Endothelial cell of umbilical vein (primary cell): Measurements from ENCODE around the gene ASB7. TPM values are rescaled to one million over a fixed set of nuclear protein-coding genes. Genes with fewer than 3 reads are reported as not detected.

Experiments used
- BruUV-seq: library from RNA; stranded (reverse); fragments of 400-500 nt; replicated peaks from 2 replicates; lab custom pipeline; 2021; lab: Mats Ljungman, UMichigan
- CTCF ChIA-PET: fragments of 300-600, 350-600 bp; sonication (Branson Sonifier 250); formaldehyde crosslinking; loops from one replicate; lab custom pipeline; 2021; ENCODE audit warnings: antibody characterized with exemption, inconsistent platforms; lab: Charles Lee
- POLR2A ChIA-PET: fragments of 300-600, 350-600 bp; sonication (Branson Sonifier 250); formaldehyde crosslinking; loops from one replicate; lab custom pipeline; 2021; ENCODE audit warnings: antibody characterized with exemption, inconsistent platforms; lab: Charles Lee
- DNase-seq: peaks from one replicate; pipeline ENCODE4 v3.0.0-alpha.2; 2011; ENCODE audit warnings: low read depth, low spot score
- FAIRE-seq: peaks from 2 replicates; lab custom pipeline; 2011; peaks lifted over from hg19 to GRCh38; lab: Jason Lieb, UNC
- H2AFZ ChIP-seq: 2 replicates; pipeline ENCODE4 v1.6.0; 2012; ENCODE audit warnings: low read depth, low read length, control low read depth, inconsistent platforms
- H3K27ac ChIP-seq: 2 replicates; pipeline ENCODE4 v1.5.1; 2011; ENCODE audit warnings: low read depth, mild to moderate bottlenecking, control low read depth, low read length, moderate library complexity; ENCODE audit not compliant: insufficient read depth
- H3K27me3 ChIP-seq, 2 experiments: 2 replicates each; pipeline versions ENCODE4 v1.6.0 to v1.6.1; 2011; ENCODE audit warnings: low read length in 2 of 2, mixed read lengths in 1 of 2; ENCODE audit not compliant: control insufficient read depth in 2 of 2, insufficient read depth in 2 of 2
- H3K36me3 ChIP-seq, 2 experiments: 2 replicates in 1 of 2; 3 replicates in 1 of 2; pipeline ENCODE4 v1.5.1; 2011; ENCODE audit warnings: low read length in 2 of 2, mild to moderate bottlenecking in 1 of 2, moderate library complexity in 1 of 2; ENCODE audit not compliant: control insufficient read depth in 2 of 2, insufficient read depth in 2 of 2; ENCODE audit errors: extremely low read depth in 1 of 2
- H3K4me1 ChIP-seq: 3 replicates; pipeline ENCODE4 v1.5.1; 2011; ENCODE audit warnings: mild to moderate bottlenecking, low read length; ENCODE audit not compliant: control insufficient read depth, insufficient read depth; ENCODE audit errors: extremely low read depth
- H3K4me2 ChIP-seq: 2 replicates; pipeline ENCODE4 v1.6.1; 2011; ENCODE audit warnings: low read length, control low read depth, mixed read lengths; ENCODE audit not compliant: insufficient read depth
- H3K4me3 ChIP-seq, 3 experiments: fragments of 200-600 bp in 1 of 3; sonication (generic), shearing (Covaris generic) in 1 of 3; replicated peaks in 1 of 3; 2 replicates each; pipeline ENCODE4 v1.5.1; 2011 to 2016; ENCODE audit warnings: control low read depth in 3 of 3, low read length in 3 of 3, mild to moderate bottlenecking in 2 of 3, inconsistent platforms in 1 of 3, low read depth in 1 of 3, moderate library complexity in 1 of 3; ENCODE audit not compliant: insufficient read depth in 1 of 3
- H3K79me2 ChIP-seq: 2 replicates; pipeline ENCODE4 v1.6.0; 2012; ENCODE audit warnings: low read length, inconsistent platforms; ENCODE audit not compliant: control insufficient read depth, insufficient read depth
- H3K9ac ChIP-seq: replicated peaks from 2 replicates; pipeline ENCODE3; 2011; ENCODE audit warnings: low read length, control low read depth; ENCODE audit not compliant: insufficient read depth; ENCODE audit errors: extremely low read depth
- H3K9me1 ChIP-seq: replicated peaks from 3 replicates; pipeline ENCODE4 v1.6.0; 2011; ENCODE audit warnings: mild to moderate bottlenecking, low read length; ENCODE audit not compliant: control insufficient read depth, insufficient read depth; ENCODE audit errors: extremely low read depth
- H3K9me3 ChIP-seq: replicated peaks from 2 replicates; pipeline ENCODE4 v1.5.1; 2012; ENCODE audit warnings: low read length, inconsistent platforms; ENCODE audit not compliant: control insufficient read depth, insufficient read depth
- H4K20me1 ChIP-seq: replicated peaks from 2 replicates; pipeline ENCODE3; 2011; ENCODE audit warnings: mild to moderate bottlenecking, low read length; ENCODE audit not compliant: control insufficient read depth, insufficient read depth; ENCODE audit errors: extremely low read depth
- GATA2 ChIP-seq: IDR thresholded peaks from 2 replicates; pipeline ENCODE4 v1.7.0; 2011; ENCODE audit warnings: low read depth, mild to moderate bottlenecking, moderate library complexity, mixed read lengths, low read length; ENCODE audit not compliant: insufficient read length, insufficient read depth
- MYC ChIP-seq: IDR thresholded peaks from one replicate; pipeline ENCODE4 v1.6.1; 2011; ENCODE audit warnings: mild to moderate bottlenecking, low read depth, low read length
- POLR2A ChIP-seq: IDR thresholded peaks from 2 replicates; pipeline ENCODE4 v1.6.1; 2012; ENCODE audit warnings: low read depth, mild to moderate bottlenecking, control low read depth, low read length
- POLR2AphosphoS5 ChIP-seq: IDR thresholded peaks from 2 replicates; pipeline ENCODE4 v1.6.1; 2012; ENCODE audit warnings: low read depth, mild to moderate bottlenecking, control low read depth, low read length, moderate library complexity; ENCODE audit not compliant: insufficient read depth
- dilution Hi-C: fragments of 300-500 bp; cut with MboI; formaldehyde crosslinking; loops from one replicate; pipeline ENCODE4 v1.15.0; 2019; ENCODE audit warnings: low sequenced_read_pairs; ENCODE audit not compliant: extremely low pct_ligation_motif_present
- intact Hi-C: fragments of 100-400 bp; cut with micrococcal nuclease; formaldehyde crosslinking; loops from one replicate; pipeline ENCODE4 v1.10.0; 2022
- polyA plus RNA-seq, 4 experiments: library from polyadenylated mRNA; depleted of rRNA in 3 of 4; stranded (reverse) in 3 of 4; unstranded in 1 of 4; fragments of >200 nt; gene quantifications; 2 replicates each; pipeline versions ENCODE4 v1.2.1 to v1.2.3, GENCODE V29; 2011 to 2012; ENCODE audit warnings: missing spikeins in 1 of 4
- total RNA-seq: library from RNA; stranded (reverse); gene quantifications from 2 replicates; pipeline ENCODE4 v1.2.3, GENCODE V29; 2021
- TF ChIP-seq, protein P1 (sequence below): IDR thresholded peaks from 2 replicates; pipeline ENCODE4 v1.6.1; 2011; ENCODE audit not compliant: insufficient read depth, insufficient read length
- TF ChIP-seq, protein P2 (sequence below), 2 donors: IDR thresholded peaks; 1 replicate in 1 of 2; 2 replicates in 1 of 2; pipeline ENCODE4 v1.5.1; 2011; ENCODE audit warnings: low read length in 2 of 2, mild to moderate bottlenecking in 2 of 2, moderate library complexity in 2 of 2, control low read depth in 1 of 2, inconsistent platforms in 1 of 2, low read depth in 1 of 2; ENCODE audit not compliant: insufficient read depth in 1 of 2; ENCODE audit errors: extremely low read depth in 1 of 2

The ASB7 gene
- total and polyA plus RNA-seq, 2 donors (not counting 3 experiments of a cell fraction or from before 2014, with no cell fraction given), result 6.8 to 13.3 TPM

DNA sequence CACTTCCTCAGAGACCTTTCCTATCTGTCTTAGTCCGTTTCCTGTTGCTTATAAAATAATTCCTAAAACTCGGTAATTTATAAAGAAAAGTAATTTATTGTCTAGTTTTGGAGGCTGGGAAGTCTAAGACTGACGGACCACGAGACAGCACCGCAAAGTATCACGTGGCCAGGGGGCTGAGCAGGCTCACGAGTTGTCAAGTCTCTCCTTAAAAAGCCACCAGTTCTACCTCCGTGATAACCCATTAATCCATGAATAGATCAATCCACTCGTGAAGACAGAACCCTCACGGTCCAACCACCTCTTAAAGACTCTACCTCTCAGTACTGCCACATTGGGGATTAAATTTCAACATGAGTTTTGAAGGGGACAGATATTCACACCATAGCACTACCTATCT is 1.2 kb upstream of the ASB7 start:
- peak overlapping the region; percentile 93 for H3K4me2 ChIP-seq
- intact Hi-C loops (loop anchor here (5.0 to 10.0 kb wide), 4 partner anchors 489 to 674 kb away; partner anchors contain the start of gene CHSY1), dilution Hi-C loops (no loop called here)
- H3K36me3 ChIP-seq, result peaks cover 0 to 2% of the 10 kb centered on the region in 2 experiments
- no peaks in the 10 kb centered on the region for H3K27me3 ChIP-seq
- H3K9ac ChIP-seq, result peak overlapping the region; percentile 91
- BruUV-seq, result no TSS peak
- H3K27ac ChIP-seq, result peak overlapping the region; percentile 49
- no peak for FAIRE-seq
- H3K79me2 ChIP-seq, result peaks cover 76% of the 10 kb centered on the region
- peak overlapping the region; percentile 85 for H2AFZ ChIP-seq
- peaks cover 21% of the 10 kb centered on the region for H3K4me1 ChIP-seq
- TF ChIP-seq, protein P1, sequence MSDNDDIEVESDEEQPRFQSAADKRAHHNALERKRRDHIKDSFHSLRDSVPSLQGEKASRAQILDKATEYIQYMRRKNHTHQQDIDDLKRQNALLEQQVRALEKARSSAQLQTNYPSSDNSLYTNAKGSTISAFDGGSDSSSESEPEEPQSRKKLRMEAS, result peak; percentile 54
- TF ChIP-seq, protein P2, sequence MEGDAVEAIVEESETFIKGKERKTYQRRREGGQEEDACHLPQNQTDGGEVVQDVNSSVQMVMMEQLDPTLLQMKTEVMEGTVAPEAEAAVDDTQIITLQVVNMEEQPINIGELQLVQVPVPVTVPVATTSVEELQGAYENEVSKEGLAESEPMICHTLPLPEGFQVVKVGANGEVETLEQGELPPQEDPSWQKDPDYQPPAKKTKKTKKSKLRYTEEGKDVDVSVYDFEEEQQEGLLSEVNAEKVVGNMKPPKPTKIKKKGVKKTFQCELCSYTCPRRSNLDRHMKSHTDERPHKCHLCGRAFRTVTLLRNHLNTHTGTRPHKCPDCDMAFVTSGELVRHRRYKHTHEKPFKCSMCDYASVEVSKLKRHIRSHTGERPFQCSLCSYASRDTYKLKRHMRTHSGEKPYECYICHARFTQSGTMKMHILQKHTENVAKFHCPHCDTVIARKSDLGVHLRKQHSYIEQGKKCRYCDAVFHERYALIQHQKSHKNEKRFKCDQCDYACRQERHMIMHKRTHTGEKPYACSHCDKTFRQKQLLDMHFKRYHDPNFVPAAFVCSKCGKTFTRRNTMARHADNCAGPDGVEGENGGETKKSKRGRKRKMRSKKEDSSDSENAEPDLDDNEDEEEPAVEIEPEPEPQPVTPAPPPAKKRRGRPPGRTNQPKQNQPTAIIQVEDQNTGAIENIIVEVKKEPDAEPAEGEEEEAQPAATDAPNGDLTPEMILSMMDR (IDR thresholded peaks at IDR 0.05; ENCODE audit: extremely low read depth in 1 of 2, insufficient read depth in 1 of 2, low read depth in 1 of 2, low read length in 2 of 2), result no peak
- TF ChIP-seq POLR2AphosphoS5 (no peak), MYC (no peak), GATA2 (no peak), POLR2A (no peak)
- H3K9me3 ChIP-seq, result no peaks in the 10 kb centered on the region
- peak overlapping the region; percentile 77 to 95 (median 79) for H3K4me3 ChIP-seq
- peak; percentile 57 for DNase-seq
- POLR2A ChIA-PET, result interaction anchor here (1.1 kb wide), 1 partner anchor 317 kb away, joined by 3 read pairs; no protein-coding TSS in a partner anchor
- H3K9me1 ChIP-seq, result no peaks in the 10 kb centered on the region
- no peaks in the 10 kb centered on the region for H4K20me1 ChIP-seq
- CTCF ChIA-PET, result interaction anchor here (1.4 kb wide), 2 partner anchors 29 to 251 kb away, joined by 14 to 17 read pairs; no protein-coding TSS in a partner anchor
